HepG2 (cell line): Measurements from ENCODE around the gene RPRD2. TPM values are rescaled to one million over a fixed set of nuclear protein-coding genes. Genes with fewer than 3 reads are reported as not detected.

Source experiments
- ATAC-seq: fragments of 200-7000 bp; cut with Tn5 transposase; 3 replicates; pipeline ENCODE4 v1.9.1; 2020; ENCODE audit warnings: mild to moderate bottlenecking, moderate library complexity
- BruUV-seq: library from RNA; stranded (reverse); fragments of 400-500 nt; replicated peaks from 2 replicates; lab custom pipeline; 2021; lab: Mats Ljungman, UMichigan
- CTCF ChIA-PET: fragments of 300-600 bp; formaldehyde crosslinking; extraction: SDS; loops from one replicate; lab custom pipeline; 2021; ENCODE audit warnings: low total read pairs, inconsistent platforms, low intra/inter-chr PET ratio; lab: Yijun Ruan, JAX
- POLR2A ChIA-PET: fragments of 350-600 bp; sonication (Branson Sonifier 250); formaldehyde crosslinking; loops from one replicate; lab custom pipeline; 2020; ENCODE audit warnings: antibody characterized with exemption, inconsistent platforms; lab: Yijun Ruan, JAX
- DNase-seq: peaks from one replicate; pipeline ENCODE4 v3.0.0-alpha.2; 2015; ENCODE audit warnings: low spot score
- FAIRE-seq: peaks from 3 replicates; lab custom pipeline; 2011; peaks lifted over from hg19 to GRCh38; lab: Jason Lieb, UNC
- H2AFZ ChIP-seq: one replicate; pipeline ENCODE4 v1.6.1; 2011; ENCODE audit warnings: low read length, inconsistent platforms
- H3K27ac ChIP-seq: fragments of 300-600 bp; 3 replicates; pipeline ENCODE4 v1.8.0; 2011; ENCODE audit warnings: mixed run types, mild to moderate bottlenecking, mixed read lengths, low read length, inconsistent platforms; ENCODE audit not compliant: insufficient read depth; ENCODE audit errors: extremely low read length
- H3K27me3 ChIP-seq, 2 experiments: fragments of 200-600 bp in 1 of 2; 2 replicates in 1 of 2; 3 replicates in 1 of 2; pipeline versions ENCODE4 v1.6.0 to v1.8.0; 2011; ENCODE audit warnings: low read length in 2 of 2, mild to moderate bottlenecking in 2 of 2, moderate library complexity in 2 of 2, inconsistent platforms in 1 of 2; ENCODE audit not compliant: insufficient read depth in 2 of 2, control insufficient read depth in 1 of 2
- H3K36me3 ChIP-seq, 2 experiments: fragments of 200-600 bp in 1 of 2; replicated peaks in 1 of 2; 2 replicates in 1 of 2; 3 replicates in 1 of 2; pipeline versions ENCODE4 v1.5.1 to v1.8.0; 2011; ENCODE audit warnings: low read length in 2 of 2, inconsistent platforms in 1 of 2; ENCODE audit not compliant: insufficient read depth in 2 of 2, control insufficient read depth in 1 of 2
- H3K4me1 ChIP-seq: 2 replicates; pipeline ENCODE4 v1.5.1; 2012; ENCODE audit warnings: low read length, inconsistent platforms; ENCODE audit not compliant: insufficient read depth
- H3K4me2 ChIP-seq: 2 replicates; pipeline ENCODE4 v1.6.0; 2011; ENCODE audit warnings: low read depth, low read length, inconsistent platforms
- H3K4me3 ChIP-seq, 3 experiments: fragments of 200-600 bp in 1 of 3; sonication (generic), shearing (Covaris generic) in 1 of 3; replicated peaks in 1 of 3; 2 replicates each; pipeline ENCODE4 v1.5.1; 2011 to 2016; ENCODE audit warnings: low read length in 3 of 3, inconsistent platforms in 2 of 3, low read depth in 2 of 3, mild to moderate bottlenecking in 2 of 3, control low read depth in 1 of 3, mixed read lengths in 1 of 3; ENCODE audit not compliant: insufficient read depth in 1 of 3
- H3K79me2 ChIP-seq: one replicate; pipeline ENCODE4 v1.6.1; 2011; ENCODE audit warnings: low read length, inconsistent platforms; ENCODE audit not compliant: insufficient read depth
- H3K9ac ChIP-seq: 2 replicates; pipeline ENCODE4 v1.6.0; 2011; ENCODE audit warnings: mild to moderate bottlenecking, low read depth, low read length, inconsistent platforms; ENCODE audit not compliant: insufficient read depth
- H3K9me3 ChIP-seq: 2 replicates; pipeline ENCODE4 v1.5.1; 2012; ENCODE audit warnings: mild to moderate bottlenecking, low read length
- H4K20me1 ChIP-seq: 2 replicates; pipeline ENCODE4 v1.6.0; 2011; ENCODE audit warnings: inconsistent platforms, mild to moderate bottlenecking, low read length, moderate library complexity; ENCODE audit not compliant: insufficient read depth
- ATF2 ChIP-seq: sonication (generic); formaldehyde crosslinking; IDR thresholded peaks from 2 replicates; pipeline ENCODE4 v1.4.0; 2020; ENCODE audit warnings: missing genetic modification reagents
- CBX2 ChIP-seq, 2 experiments: fragments of 200-600 bp in 1 of 2; sonication (generic); formaldehyde crosslinking in 1 of 2; IDR thresholded peaks; 2 replicates each; pipeline versions ENCODE4 v1.7.0 to v1.8.1; 2018 to 2022; ENCODE audit warnings: low read depth in 2 of 2, low read length in 1 of 2, mild to moderate bottlenecking in 1 of 2, missing genetic modification reagents in 1 of 2
- HMGA1 ChIP-seq: sonication (generic); formaldehyde crosslinking; conservative IDR thresholded peaks from 2 replicates; pipeline ENCODE4 v1.4.0; 2020; ENCODE audit warnings: missing genetic modification reagents
- HNRNPH1 ChIP-seq: fragments of 200-400 bp; formaldehyde crosslinking; optimal IDR thresholded peaks from 2 replicates; pipeline ENCODE3; 2017; ENCODE audit warnings: mild to moderate bottlenecking, low read depth, low read length
- JDP2 ChIP-seq: sonication (generic); formaldehyde crosslinking; IDR thresholded peaks from 2 replicates; pipeline ENCODE4 v1.8.1; 2022; ENCODE audit warnings: missing genetic modification reagents, borderline replicate concordance
- LBX2 ChIP-seq: sonication (generic); formaldehyde crosslinking; IDR thresholded peaks from 2 replicates; pipeline ENCODE4 v1.5.0; 2020; ENCODE audit warnings: missing genetic modification reagents, mild to moderate bottlenecking, borderline replicate concordance
- NFE2 ChIP-seq: sonication (generic); formaldehyde crosslinking; IDR thresholded peaks from 2 replicates; pipeline ENCODE4 v1.4.0; 2020; ENCODE audit warnings: missing genetic modification reagents
- SAP130 ChIP-seq: IDR thresholded peaks from 2 replicates; pipeline ENCODE4 v1.6.1; 2016; ENCODE audit warnings: low read depth
- SMC3 ChIP-seq: IDR thresholded peaks from 2 replicates; pipeline ENCODE4 v1.6.1; 2011; ENCODE audit warnings: low read length, improper control_type of control experiment
- SRSF4 ChIP-seq: fragments of 200-400 bp; formaldehyde crosslinking; IDR thresholded peaks from one replicate; pipeline ENCODE4 v1.6.1; 2018; ENCODE audit warnings: mild to moderate bottlenecking, low read depth, low read length, moderate library complexity; ENCODE audit not compliant: poor library complexity, severe bottlenecking
- STAG1 ChIP-seq: sonication (generic); formaldehyde crosslinking; IDR thresholded peaks from 2 replicates; pipeline ENCODE4 v1.4.0; 2020; ENCODE audit warnings: missing genetic modification reagents
- ZBTB7B ChIP-seq: sonication (generic); formaldehyde crosslinking; IDR thresholded peaks from 2 replicates; pipeline ENCODE4 v1.4.0; 2020; ENCODE audit warnings: missing genetic modification reagents
- ZHX1 ChIP-seq: sonication (generic); formaldehyde crosslinking; IDR thresholded peaks from 2 replicates; pipeline ENCODE4 v1.8.1; 2022; ENCODE audit warnings: low read depth, mild to moderate bottlenecking, missing genetic modification reagents
- ZNF264 ChIP-seq: sonication (generic); formaldehyde crosslinking; IDR thresholded peaks from 2 replicates; pipeline ENCODE4 v1.4.0; 2020; ENCODE audit warnings: missing genetic modification reagents
- ZNF280B ChIP-seq: sonication (generic); formaldehyde crosslinking; IDR thresholded peaks from 2 replicates; pipeline ENCODE4 v1.5.0; 2020; ENCODE audit warnings: missing genetic modification reagents, mild to moderate bottlenecking, borderline replicate concordance
- ZNF317 ChIP-seq: sonication (generic); formaldehyde crosslinking; IDR thresholded peaks from 2 replicates; pipeline ENCODE4 v1.5.0; 2020; ENCODE audit warnings: mild to moderate bottlenecking, missing genetic modification reagents
- ZNF543 ChIP-seq: sonication (generic); formaldehyde crosslinking; IDR thresholded peaks from 2 replicates; pipeline ENCODE4 v1.4.0; 2020; ENCODE audit warnings: mild to moderate bottlenecking, missing genetic modification reagents
- ZNF747 ChIP-seq: sonication (generic); formaldehyde crosslinking; IDR thresholded peaks from 2 replicates; pipeline ENCODE4 v1.8.1; 2023; ENCODE audit warnings: missing genetic modification reagents, mild to moderate bottlenecking, borderline replicate concordance
- ZNF839 ChIP-seq: sonication (generic); formaldehyde crosslinking; IDR thresholded peaks from 2 replicates; pipeline ENCODE4 v1.4.0; 2020; ENCODE audit warnings: missing genetic modification reagents, mild to moderate bottlenecking, borderline replicate concordance
- in situ Hi-C: cut with HindIII; loops from 2 replicates; pipeline ENCODE4 v1.10.0; 2017; ENCODE audit warnings: low pct_unique_long_range_greater_than_20kb; ENCODE audit not compliant: extremely low pct_ligation_motif_present
- intact Hi-C: fragments of 100-400 bp; cut with micrococcal nuclease; formaldehyde crosslinking; loops from one replicate; pipeline ENCODE4 v1.10.0; 2022; ENCODE audit not compliant: unreplicated experiment
- polyA plus RNA-seq, 8 experiments: library from polyadenylated mRNA; depleted of rRNA in 3 of 8; stranded (reverse) in 7 of 8; unstranded in 1 of 8; fragments of >200 nt; fragmentation: Illumina TruSeq in 4 of 8; extraction: Trizol in 4 of 8; gene quantifications; 2 replicates each; pipeline versions ENCODE4 v1.2.1 to v1.2.3, GENCODE V29; 2011 to 2016; ENCODE audit warnings: low read depth in 4 of 8, missing spikeins in 1 of 8, mixed read lengths in 1 of 8; ENCODE audit not compliant: insufficient read depth in 1 of 8
- total RNA-seq, 5 experiments: library from RNA; depleted of rRNA; stranded (reverse); fragments of >200 nt; fragmentation: Illumina TruSeq; extraction: Trizol; gene quantifications; 2 replicates each; pipeline ENCODE4 v1.2.3, GENCODE V29; 2016; ENCODE audit warnings: low read depth in 1 of 5

RPRD2 gene
- total and polyA plus RNA-seq, 2 of the 13 experiments (the other 11 are each of a cell fraction or from before 2014, with no cell fraction given) = 8.0 to 8.9 TPM

- TF ChIP-seq ZNF543 (CRISPR knock-in tag) (0 out of 2 replicates have a peak, but pooled peaks have one; percentile 33), ZNF264 (no peak), JDP2 (CRISPR knock-in tag) (no peak), NFE2 (CRISPR knock-in tag) (no peak), ZNF839 (CRISPR knock-in tag) (no peak), SAP130 (peak; percentile 15; the same call in 1 of the 2 replicates), LBX2 (CRISPR knock-in tag) (no peak), CBX2 (IDR thresholded peaks at IDR 0.05; ENCODE audit: low read depth, low read length) (no peak), CBX2 (CRISPR knock-in tag; IDR thresholded peaks at IDR 0.05; ENCODE audit: low read depth) (no peak), STAG1 (CRISPR knock-in tag) (peak; percentile 91), ZBTB7B (CRISPR knock-in tag) (peak; percentile 30; the same call in 1 of the 2 replicates), HMGA1 (CRISPR knock-in tag) (no peak), SMC3 (peak; percentile 81)
These were observed 100.5 kb downstream of the RPRD2 start (continued) for GRCh38 chr1:150464422-150464826.

GRCh38 chr1:150466964-150467363 lies 103.0 kb downstream of the RPRD2 start:
- FAIRE-seq (no peak), ATAC-seq (no peak), DNase-seq (no peak)
- peaks cover 13 to 35% of the 10 kb centered on the region in 2 experiments for H3K36me3 ChIP-seq
- BruUV-seq = no TSS peak
- CTCF ChIA-PET = interaction anchor here (4.8 kb wide), 1 partner anchor 93 kb away, joined by 20 read pairs; no protein-coding TSS in a partner anchor
- no peaks in the 10 kb centered on the region for H4K20me1 ChIP-seq
- in situ Hi-C loops = loop anchor here (5.0 kb wide), 1 partner anchor 85 kb away; no protein-coding TSS in a partner anchor
- H3K4me2 ChIP-seq = no peak overlapping the region
- H3K27ac ChIP-seq = no peak overlapping the region
- H3K4me1 ChIP-seq = peaks cover 45% of the 10 kb centered on the region
- POLR2A ChIA-PET = no interaction called here
- H3K79me2 ChIP-seq = no peaks in the 10 kb centered on the region
- H3K9me3 ChIP-seq = no peaks in the 10 kb centered on the region
- no peak overlapping the region for H3K9ac ChIP-seq
- no peak overlapping the region for H2AFZ ChIP-seq
- no peaks in the 10 kb centered on the region for H3K27me3 ChIP-seq
- H3K4me3 ChIP-seq = no peak overlapping the region
- intact Hi-C loops = no loop called here
- TF ChIP-seq ZNF280B (CRISPR knock-in tag) = no peak
- no peak for TF ChIP-seq ZHX1 (CRISPR knock-in tag)
- TF ChIP-seq ATF2 (CRISPR knock-in tag) = no peak
- TF ChIP-seq SRSF4 = no peak
- no peak for TF ChIP-seq ZNF317 (CRISPR knock-in tag)
- TF ChIP-seq HNRNPH1 = no peak
- no peak for TF ChIP-seq ZNF747
